B cell (primary cell): Measurements from ENCODE around the gene EHF. TPM values are rescaled to one million over a fixed set of nuclear protein-coding genes. Genes with fewer than 3 reads are reported as not detected.

Source experiments
- ATAC-seq: fragments of 200-7000 bp; cut with Tn5 transposase; one replicate; pipeline ENCODE4 v1.10.0; 2021; ENCODE audit warnings: low read depth, mild to moderate bottlenecking, moderate number of reproducible peaks, moderate library complexity
- CTCF ChIA-PET: fragments of 350-600 bp; sonication (Branson Sonifier 250); formaldehyde crosslinking; loops from one replicate; lab custom pipeline; 2021; ENCODE audit warnings: antibody characterized with exemption, inconsistent platforms; lab: Charles Lee
- POLR2A ChIA-PET: fragments of 350-600 bp; sonication (Branson Sonifier 250); formaldehyde crosslinking; loops from one replicate; lab custom pipeline; 2021; ENCODE audit warnings: antibody characterized with exemption; lab: Charles Lee
- DNase-seq: peaks from one replicate; pipeline ENCODE4 v3.0.0; 2013
- H2AFZ ChIP-seq: 2 replicates; pipeline ENCODE4 v1.6.1; 2012; ENCODE audit warnings: mild to moderate bottlenecking, low read depth, low read length; ENCODE audit not compliant: insufficient read depth, poor library complexity, severe bottlenecking
- H3K27ac ChIP-seq, 2 donors: 1 replicate in 1 of 2; 2 replicates in 1 of 2; pipeline ENCODE4 v1.5.1; 2012 to 2013; ENCODE audit warnings: low read length in 2 of 2, mild to moderate bottlenecking in 2 of 2, moderate library complexity in 1 of 2
- H3K27me3 ChIP-seq, 4 experiments: fragments of 200-600 bp in 1 of 4; sonication (generic) in 1 of 4; replicated peaks in 1 of 4; 1 replicate in 2 of 4; 2 replicates in 2 of 4; pipeline versions ENCODE4 v1.6.1 to v1.7.0; 2013 to 2016; ENCODE audit warnings: low read length in 3 of 4, mild to moderate bottlenecking in 2 of 4, mixed read lengths in 1 of 4, moderate library complexity in 1 of 4; ENCODE audit not compliant: insufficient read depth in 4 of 4, control insufficient read depth in 3 of 4; ENCODE audit errors: control extremely low read depth in 1 of 4
- H3K36me3 ChIP-seq, 2 experiments: replicated peaks in 1 of 2; 1 replicate in 1 of 2; 2 replicates in 1 of 2; pipeline versions ENCODE4 v1.6.1 to v1.7.1; 2013; ENCODE audit warnings: low read length in 1 of 2; ENCODE audit not compliant: insufficient read depth in 2 of 2, control insufficient read depth in 1 of 2; ENCODE audit errors: control extremely low read depth in 1 of 2, extremely low read depth in 1 of 2
- H3K4me1 ChIP-seq, 2 donors: fragments of 200-600 bp in 1 of 2; sonication (generic) in 1 of 2; 1 replicate in 1 of 2; 2 replicates in 1 of 2; pipeline versions ENCODE4 v1.5.1 to v1.6.1; 2013 to 2017; ENCODE audit warnings: low read length in 2 of 2; ENCODE audit not compliant: control insufficient read depth in 2 of 2, insufficient read depth in 2 of 2
- H3K4me2 ChIP-seq: replicated peaks from 2 replicates; pipeline ENCODE3; 2012; ENCODE audit warnings: mild to moderate bottlenecking, low read depth, low read length; ENCODE audit not compliant: poor library complexity, severe bottlenecking
- H3K4me3 ChIP-seq, 5 experiments: fragments of 200-600 bp in 1 of 5; sonication (generic) in 1 of 5; 1 replicate in 3 of 5; 2 replicates in 2 of 5; pipeline versions ENCODE4 v1.5.1 to v1.7.0; 2011 to 2016; ENCODE audit warnings: low read length in 4 of 5, mild to moderate bottlenecking in 4 of 5, low read depth in 2 of 5, control low read depth in 1 of 5, moderate library complexity in 1 of 5; ENCODE audit not compliant: insufficient read depth in 1 of 5; ENCODE audit errors: control extremely low read depth in 1 of 5, extremely low read depth in 1 of 5
- H3K79me2 ChIP-seq: fragments of 200-600 bp; sonication (generic); one replicate; pipeline ENCODE4 v1.6.0; 2016; ENCODE audit warnings: low read length; ENCODE audit not compliant: control insufficient read depth, insufficient read depth
- H3K9ac ChIP-seq: fragments of 200-600 bp; sonication (generic); 2 replicates; pipeline ENCODE4 v1.6.1; 2017; ENCODE audit warnings: mild to moderate bottlenecking, low read length, moderate library complexity
- H3K9me3 ChIP-seq, 3 donors: one replicate each; pipeline versions ENCODE4 v1.6.1 to v1.7.1; 2013; ENCODE audit warnings: low read length in 2 of 3; ENCODE audit not compliant: control insufficient read depth in 2 of 3, insufficient read depth in 1 of 3; ENCODE audit errors: control extremely low read depth in 1 of 3
- H4K20me1 ChIP-seq: 2 replicates; pipeline ENCODE4 v1.6.0; 2012; ENCODE audit warnings: mild to moderate bottlenecking, low read length; ENCODE audit not compliant: insufficient read depth, control insufficient read depth, poor library complexity, severe bottlenecking
- H3K27ac Mint-ChIP-seq: one replicate; pipeline ENCODE4 v1.8.0; 2021; ENCODE audit warnings: mixed read lengths
- H3K27me3 Mint-ChIP-seq: one replicate; pipeline ENCODE4 v1.8.0; 2021; ENCODE audit warnings: mixed read lengths
- H3K4me1 Mint-ChIP-seq: one replicate; pipeline ENCODE4 v1.8.0; 2021; ENCODE audit warnings: mixed read lengths
- H3K4me3 Mint-ChIP-seq: one replicate; pipeline ENCODE4 v1.8.0; 2021; ENCODE audit warnings: mixed read lengths
- H3K9me3 Mint-ChIP-seq: one replicate; pipeline ENCODE4 v1.8.0; 2022; ENCODE audit warnings: mixed read lengths; ENCODE audit not compliant: insufficient read depth
- EZH2 ChIP-seq: IDR thresholded peaks from 2 replicates; pipeline ENCODE4 v1.6.1; 2012; ENCODE audit warnings: borderline replicate concordance, low read depth, mild to moderate bottlenecking, moderate library complexity, low read length; ENCODE audit not compliant: insufficient read depth, poor library complexity, severe bottlenecking
- WGBS: methylation state at CpG from one replicate; pipeline ENCODE4 v1.1.5; 2013; ENCODE audit warnings: missing lambda C conversion rate; ENCODE audit not compliant: insufficient coverage; 5-methylcytosine and 5-hydroxymethylcytosine counted together
- intact Hi-C: fragments of 100-400 bp; cut with micrococcal nuclease; formaldehyde crosslinking; loops from one replicate; pipeline ENCODE4 v1.10.0; 2022
- polyA plus RNA-seq: library from polyadenylated mRNA; depleted of rRNA; stranded (reverse); fragments of >200 nt; gene quantifications from 2 replicates; pipeline ENCODE4 v1.2.3, GENCODE V29; 2012
- total RNA-seq, 2 donors: library from RNA; stranded (reverse); fragments of 120-200 nt in 1 of 2; gene quantifications; 1 replicate in 1 of 2; 2 replicates in 1 of 2; pipeline versions ENCODE4 v1.2.3 to v1.2.4, GENCODE V29; 2013 to 2022
- TF ChIP-seq, protein P1 (sequence below): fragments of 200-600 bp; IDR thresholded peaks from one replicate; pipeline ENCODE4 v1.8.0; 2022; ENCODE audit warnings: antibody characterized with exemption, mild to moderate bottlenecking

The EHF gene
- total and polyA plus RNA-seq, 2 donors (not counting 1 experiment from before 2014, with no cell fraction given), result not detected

DNA sequence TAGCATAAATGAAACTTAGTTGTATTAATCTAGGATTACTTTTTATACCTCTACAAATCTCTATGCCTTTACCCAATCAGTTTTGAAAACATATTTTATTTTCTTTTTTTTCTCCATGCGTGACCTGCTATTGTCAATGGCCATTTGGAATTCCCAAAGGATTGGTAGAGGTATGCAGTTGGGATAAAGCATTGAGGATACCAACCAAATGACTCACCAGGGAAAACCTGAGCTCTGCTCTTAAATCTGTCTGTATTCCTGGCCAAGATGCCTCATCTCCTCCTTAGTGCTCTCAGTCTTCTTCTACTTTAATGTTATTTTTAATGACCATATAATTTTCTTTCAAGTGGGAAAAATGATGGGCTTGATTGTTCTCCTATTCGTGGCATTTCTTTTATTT lies 61.9 kb downstream of the EHF start:
- Mint-ChIP-seq H3K27me3 (no peaks in the 10 kb centered on the region), H3K4me1 (no peaks in the 10 kb centered on the region), H3K4me3 (no peak overlapping the region), H3K27ac (no peak overlapping the region), H3K9me3 (no peaks in the 10 kb centered on the region)
- no peaks in the 10 kb centered on the region for H3K4me1 ChIP-seq
- no peak overlapping the region for H3K9ac ChIP-seq
- H3K36me3 ChIP-seq, result no peaks in the 10 kb centered on the region
- H2AFZ ChIP-seq, result no peak overlapping the region
- DNase-seq (no peak), ATAC-seq (no peak)
- H3K4me3 ChIP-seq, result no peak overlapping the region
- H4K20me1 ChIP-seq, result no peaks in the 10 kb centered on the region
- CTCF ChIA-PET, result no interaction called here
- H3K27me3 ChIP-seq, result no peaks in the 10 kb centered on the region
- intact Hi-C loops, result no loop called here
- TF ChIP-seq, protein P1, sequence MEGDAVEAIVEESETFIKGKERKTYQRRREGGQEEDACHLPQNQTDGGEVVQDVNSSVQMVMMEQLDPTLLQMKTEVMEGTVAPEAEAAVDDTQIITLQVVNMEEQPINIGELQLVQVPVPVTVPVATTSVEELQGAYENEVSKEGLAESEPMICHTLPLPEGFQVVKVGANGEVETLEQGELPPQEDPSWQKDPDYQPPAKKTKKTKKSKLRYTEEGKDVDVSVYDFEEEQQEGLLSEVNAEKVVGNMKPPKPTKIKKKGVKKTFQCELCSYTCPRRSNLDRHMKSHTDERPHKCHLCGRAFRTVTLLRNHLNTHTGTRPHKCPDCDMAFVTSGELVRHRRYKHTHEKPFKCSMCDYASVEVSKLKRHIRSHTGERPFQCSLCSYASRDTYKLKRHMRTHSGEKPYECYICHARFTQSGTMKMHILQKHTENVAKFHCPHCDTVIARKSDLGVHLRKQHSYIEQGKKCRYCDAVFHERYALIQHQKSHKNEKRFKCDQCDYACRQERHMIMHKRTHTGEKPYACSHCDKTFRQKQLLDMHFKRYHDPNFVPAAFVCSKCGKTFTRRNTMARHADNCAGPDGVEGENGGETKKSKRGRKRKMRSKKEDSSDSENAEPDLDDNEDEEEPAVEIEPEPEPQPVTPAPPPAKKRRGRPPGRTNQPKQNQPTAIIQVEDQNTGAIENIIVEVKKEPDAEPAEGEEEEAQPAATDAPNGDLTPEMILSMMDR, result no peak
- no peak for TF ChIP-seq EZH2
- H3K9me3 ChIP-seq, result no peaks in the 10 kb centered on the region
- H3K4me2 ChIP-seq, result no peak overlapping the region
- POLR2A ChIA-PET, result no interaction called here
- no peak overlapping the region for H3K27ac ChIP-seq
- no peaks in the 10 kb centered on the region for H3K79me2 ChIP-seq
- WGBS, result no CpG with 5 or more reads among the region's 2 CpGs

- Mint-ChIP-seq H3K4me1 (no peaks in the 10 kb centered on the region), H3K27ac (no peak overlapping the region), H3K4me3 (no peak overlapping the region), H3K27me3 (no peaks in the 10 kb centered on the region), H3K9me3 (no peaks in the 10 kb centered on the region)
- Histone ChIP-seq H3K79me2 (no peaks in the 10 kb centered on the region), H3K36me3 (no peaks in the 10 kb centered on the region), H2AFZ (no peak overlapping the region), H3K27me3 (no peaks in the 10 kb centered on the region), H3K9ac (no peak overlapping the region), H3K4me2 (no peak overlapping the region), H3K27ac (no peak overlapping the region), H4K20me1 (no peaks in the 10 kb centered on the region), H3K4me3 (no peak overlapping the region), H3K9me3 (no peaks in the 10 kb centered on the region), H3K4me1 (no peaks in the 10 kb centered on the region)
- CTCF ChIA-PET, result no interaction called here
- intact Hi-C loops, result no loop called here
- TF ChIP-seq, protein P1, result no peak
- no peak for TF ChIP-seq EZH2
- DNase-seq (no peak), ATAC-seq (no peak)
- POLR2A ChIA-PET, result no interaction called here
- WGBS, result no CpG with 5 or more reads among the region's 1 CpG
Measured at GRCh38 chr11:34683396-34683795, 62.5 kb downstream of the EHF start.
